Adrenal gland (tissue), 5 donors: Measurements from ENCODE around the gene TSPEAR.

Experiments
- POLR2A ChIP-seq, 2 donors: fragments of 450-650 bp; IDR thresholded peaks; one replicate each; pipeline ENCODE4 v1.6.1; 2017; ENCODE audit warnings: antibody characterized with exemption in 2 of 2, mild to moderate bottlenecking in 2 of 2, moderate library complexity in 1 of 2
- TF ChIP-seq, protein P1 (sequence below), 6 experiments: fragments of 450-650 bp in 4 of 6; fragments of 200-600 bp in 2 of 6; sonication (generic) in 1 of 6; IDR thresholded peaks; 1 replicate in 5 of 6; 2 replicates in 1 of 6; pipeline versions ENCODE4 v1.5.1 to v1.8.0; 2016 to 2021; ENCODE audit warnings: antibody characterized with exemption in 6 of 6, mild to moderate bottlenecking in 2 of 6, moderate library complexity in 1 of 6
- donor health status: DM: no; HTN: no; CAD: no.

- TF ChIP-seq, protein P1, sequence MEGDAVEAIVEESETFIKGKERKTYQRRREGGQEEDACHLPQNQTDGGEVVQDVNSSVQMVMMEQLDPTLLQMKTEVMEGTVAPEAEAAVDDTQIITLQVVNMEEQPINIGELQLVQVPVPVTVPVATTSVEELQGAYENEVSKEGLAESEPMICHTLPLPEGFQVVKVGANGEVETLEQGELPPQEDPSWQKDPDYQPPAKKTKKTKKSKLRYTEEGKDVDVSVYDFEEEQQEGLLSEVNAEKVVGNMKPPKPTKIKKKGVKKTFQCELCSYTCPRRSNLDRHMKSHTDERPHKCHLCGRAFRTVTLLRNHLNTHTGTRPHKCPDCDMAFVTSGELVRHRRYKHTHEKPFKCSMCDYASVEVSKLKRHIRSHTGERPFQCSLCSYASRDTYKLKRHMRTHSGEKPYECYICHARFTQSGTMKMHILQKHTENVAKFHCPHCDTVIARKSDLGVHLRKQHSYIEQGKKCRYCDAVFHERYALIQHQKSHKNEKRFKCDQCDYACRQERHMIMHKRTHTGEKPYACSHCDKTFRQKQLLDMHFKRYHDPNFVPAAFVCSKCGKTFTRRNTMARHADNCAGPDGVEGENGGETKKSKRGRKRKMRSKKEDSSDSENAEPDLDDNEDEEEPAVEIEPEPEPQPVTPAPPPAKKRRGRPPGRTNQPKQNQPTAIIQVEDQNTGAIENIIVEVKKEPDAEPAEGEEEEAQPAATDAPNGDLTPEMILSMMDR (IDR thresholded peaks at IDR 0.05) = no peak
- no peak for TF ChIP-seq POLR2A (IDR thresholded peaks at IDR 0.05)
Measured at GRCh38 chr21:44748621-44749020, 37.2 kb upstream of the TSPEAR start.
